IPS-18c (cell line): Measurements from ENCODE around the gene ARID1B.
A peak's percentile ranks its signal among the peaks of the same experiment; 100 is the strongest.

Experiments
- H3K4me3 ChIP-seq: 2 replicates; pipeline ENCODE4 v1.7.0; 2013; ENCODE audit warnings: low read depth, mild to moderate bottlenecking, low read length, moderate library complexity; ENCODE audit not compliant: insufficient read depth
- H3K9me3 ChIP-seq: one replicate; pipeline ENCODE4 v1.6.1; 2013; ENCODE audit warnings: mild to moderate bottlenecking, low read length, moderate library complexity; ENCODE audit not compliant: control insufficient read depth, insufficient read depth

The ARID1B gene

GRCh38 chr6:156776840-156777576, at the start of gene ARID1B:
ARID1B (plus strand) TSS chr6:156777378; CDS start chr6:156777681, 303 bp downstream.
- Histone ChIP-seq H3K9me3 (no peaks in the 10 kb centered on the region), H3K4me3 (peak within 1 kb of the TSS; percentile 80)

DNA sequence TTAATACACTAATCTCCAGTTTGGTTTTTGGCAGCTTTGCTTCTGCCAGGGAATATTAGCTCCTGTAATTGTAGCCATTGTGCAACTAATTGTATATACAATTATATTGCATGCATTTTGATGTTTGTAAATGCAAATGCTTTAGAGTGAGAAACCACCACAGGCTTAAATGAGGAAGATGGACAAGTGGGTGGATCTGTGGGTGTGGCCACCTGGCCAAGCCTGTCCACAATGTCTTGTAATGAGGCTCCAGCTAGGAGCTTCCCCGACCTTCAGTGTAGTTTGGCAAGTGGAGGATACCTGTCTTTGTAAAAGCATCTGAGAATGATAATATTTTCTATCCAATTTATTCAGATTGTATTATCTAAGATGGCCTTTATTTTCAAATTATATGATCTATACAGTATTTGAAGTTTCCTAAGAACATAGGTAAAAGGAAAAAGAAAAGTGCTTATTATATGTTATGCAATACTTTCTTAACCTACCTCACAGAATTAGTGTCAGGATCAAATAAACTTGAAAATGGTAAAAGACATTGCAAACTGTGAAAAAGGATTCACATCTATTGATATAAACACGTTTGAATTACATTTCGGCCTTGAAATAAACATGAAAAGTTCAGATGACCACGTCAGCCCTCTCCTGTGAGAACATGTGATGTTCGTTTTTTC, 49.3 kb upstream of the ARID1B start:
- H3K9me3 ChIP-seq = no peaks in the 10 kb centered on the region
- H3K4me3 ChIP-seq = no peak overlapping the region

- H3K9me3 ChIP-seq = no peaks in the 10 kb centered on the region
- H3K4me3 ChIP-seq = no peak overlapping the region
These were observed 47.9 kb upstream of the ARID1B start for GRCh38 chr6:156729248-156729647.

- Histone ChIP-seq H3K4me3 (no peak overlapping the region), H3K9me3 (no peaks in the 10 kb centered on the region)
These were observed 45.8 kb upstream of the ARID1B start for GRCh38 chr6:156731396-156731795.

GRCh38 chr6:156735751-156736150, 41.4 kb upstream of the ARID1B start:
- Histone ChIP-seq H3K9me3 (no peaks in the 10 kb centered on the region), H3K4me3 (no peak overlapping the region)

DNA sequence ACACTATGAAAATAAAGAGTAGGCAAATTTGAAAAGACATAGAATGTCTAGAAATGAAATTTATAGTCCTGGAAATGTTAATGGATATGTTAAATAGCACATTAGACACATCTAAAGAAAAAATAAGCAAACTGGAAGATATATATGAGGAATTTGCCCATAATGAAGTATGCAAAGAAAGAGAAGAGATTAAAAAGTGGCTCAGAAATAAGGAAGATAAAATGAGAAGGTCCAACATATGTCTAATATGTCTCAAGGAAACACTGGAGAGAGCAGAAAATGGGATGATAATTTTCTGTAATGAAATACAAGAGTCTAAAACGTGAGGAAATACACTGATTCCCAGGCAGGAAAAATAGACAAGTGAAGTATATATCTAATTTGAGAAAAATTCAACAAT, 36.6 kb upstream of the ARID1B start:
- no peaks in the 10 kb centered on the region for H3K9me3 ChIP-seq
- no peak overlapping the region for H3K4me3 ChIP-seq

GRCh38 chr6:156741287-156742073, 35.7 kb upstream of the ARID1B start:
- Histone ChIP-seq H3K9me3 (no peaks in the 10 kb centered on the region), H3K4me3 (no peak overlapping the region)

- Histone ChIP-seq H3K4me3 (no peak overlapping the region), H3K9me3 (no peaks in the 10 kb centered on the region)
These were observed 29.5 kb upstream of the ARID1B start for GRCh38 chr6:156747715-156748114.

DNA sequence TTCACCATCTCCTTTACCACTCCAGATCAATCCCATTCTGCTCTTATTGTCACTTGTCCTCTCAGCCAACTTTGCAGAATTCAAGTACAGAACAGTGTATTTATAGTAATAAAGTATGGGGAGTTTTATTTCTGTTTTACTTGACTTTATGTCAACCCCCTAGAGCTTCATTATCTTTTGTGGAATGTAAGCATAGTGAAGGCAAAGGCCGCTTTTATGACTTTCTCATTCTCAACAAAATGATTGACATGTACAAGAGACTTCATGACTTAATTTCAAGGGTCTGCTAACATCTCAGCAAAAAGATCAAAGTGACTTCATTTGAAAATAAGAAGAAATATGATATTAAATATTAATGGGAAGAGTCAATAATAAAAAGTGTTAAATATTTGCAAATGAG, 28.7 kb upstream of the ARID1B start:
- Histone ChIP-seq H3K4me3 (no peak overlapping the region), H3K9me3 (no peaks in the 10 kb centered on the region)

DNA sequence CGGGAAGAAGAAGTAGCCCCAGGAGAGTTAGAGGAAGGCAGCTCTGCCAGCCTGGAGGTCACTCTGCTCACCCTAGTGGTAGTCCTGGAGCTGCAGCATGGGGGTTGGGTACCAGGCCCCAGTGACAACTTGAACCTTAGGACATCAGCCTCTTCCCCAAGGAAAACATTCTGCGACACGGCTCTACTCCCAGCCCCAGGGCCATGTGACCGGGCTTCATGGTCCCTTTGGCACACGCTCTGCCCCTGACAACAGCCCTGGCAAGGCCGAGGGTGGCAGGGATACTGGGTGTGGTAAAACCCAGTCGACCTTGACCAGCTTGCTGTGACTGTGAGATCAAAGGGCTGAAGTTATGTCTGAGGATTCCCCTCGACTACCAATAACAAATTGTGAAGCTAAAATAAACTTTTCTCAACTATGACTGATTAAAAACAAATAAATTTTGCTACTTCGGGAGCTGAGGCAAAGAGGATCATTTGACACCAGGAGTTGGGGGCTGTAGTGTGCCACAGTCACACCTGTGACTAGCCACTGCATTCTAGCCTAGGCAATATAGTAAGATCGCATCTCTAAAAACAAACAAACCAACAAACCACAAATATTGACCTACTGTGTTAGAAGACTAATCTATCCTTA, 24.4 kb upstream of the ARID1B start:
- Histone ChIP-seq H3K9me3 (no peaks in the 10 kb centered on the region), H3K4me3 (no peak overlapping the region)

DNA sequence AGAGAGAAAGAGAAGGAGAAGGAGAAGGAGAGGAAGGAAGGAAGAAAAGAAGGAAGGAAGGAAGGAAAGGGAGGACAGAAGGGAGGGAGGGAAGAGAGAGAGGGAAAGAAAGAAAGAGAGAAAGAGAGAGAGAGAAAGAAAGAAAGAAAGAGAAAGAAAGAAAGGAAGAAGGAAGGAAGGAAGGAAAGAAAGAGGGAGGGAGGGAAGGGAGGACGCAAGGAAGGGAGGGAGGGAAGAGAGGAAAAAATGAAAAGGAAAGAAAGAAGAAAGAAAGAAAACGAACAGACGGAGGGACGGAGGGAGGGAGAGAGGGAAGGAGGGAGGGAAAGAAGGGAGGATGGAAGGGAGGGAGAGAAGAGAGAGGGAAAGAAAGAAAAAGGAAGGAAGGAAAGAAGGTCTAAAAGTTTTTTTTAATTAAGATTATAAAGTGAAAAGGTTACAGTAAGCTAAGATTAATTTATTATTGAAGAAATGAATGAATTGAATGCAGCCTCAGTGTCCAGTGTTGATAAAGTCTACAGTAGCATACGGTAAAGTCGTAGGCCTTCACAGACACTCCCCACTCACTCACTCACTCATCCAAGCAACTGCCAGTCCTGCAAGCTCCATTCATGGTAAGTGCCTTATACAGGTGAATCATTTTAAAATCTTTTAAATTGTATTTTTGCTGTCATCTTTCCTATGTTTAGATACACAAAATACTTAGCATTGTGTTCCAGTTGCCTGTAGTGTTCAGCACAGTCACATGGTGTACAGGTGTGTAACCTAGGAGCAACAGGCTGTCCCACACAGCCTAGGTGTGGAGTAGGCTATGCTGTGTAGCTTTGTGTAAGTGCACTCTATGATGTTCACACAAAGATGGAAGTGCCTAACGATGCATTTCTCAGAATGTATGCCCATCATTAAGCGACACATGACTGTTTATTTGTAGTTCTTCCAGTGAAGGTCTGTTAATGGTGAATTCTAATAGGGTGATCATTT, 20.3 kb upstream of the ARID1B start:
- H3K4me3 ChIP-seq = no peak overlapping the region
- no peaks in the 10 kb centered on the region for H3K9me3 ChIP-seq

- Histone ChIP-seq H3K4me3 (no peak overlapping the region), H3K9me3 (no peaks in the 10 kb centered on the region)
These were observed 19.3 kb upstream of the ARID1B start for GRCh38 chr6:156757849-156758248.

GRCh38 chr6:156760377-156760776, 16.8 kb upstream of the ARID1B start:
- H3K9me3 ChIP-seq = no peaks in the 10 kb centered on the region
- no peak overlapping the region for H3K4me3 ChIP-seq

DNA sequence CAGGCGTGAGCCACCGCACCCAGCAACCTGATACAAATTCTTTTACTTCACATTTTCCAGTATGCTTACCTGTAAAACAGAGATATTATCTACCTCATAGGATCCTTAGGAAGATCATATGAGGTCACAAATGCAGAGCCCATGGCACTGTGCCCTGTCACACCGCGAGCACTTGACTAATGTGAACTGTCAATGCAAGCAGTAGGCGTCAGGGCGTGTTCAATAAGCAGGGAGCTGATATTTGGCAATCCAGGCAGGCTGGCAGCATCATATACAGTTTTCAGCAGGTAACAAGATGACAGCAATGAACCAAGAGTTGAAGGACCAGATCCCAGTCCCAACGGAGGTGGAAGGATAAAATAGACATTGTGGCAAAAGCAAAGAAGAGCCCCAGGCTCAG, 14.6 kb upstream of the ARID1B start:
- Histone ChIP-seq H3K9me3 (no peaks in the 10 kb centered on the region), H3K4me3 (no peak overlapping the region)

GRCh38 chr6:156765117-156765516, 12.1 kb upstream of the ARID1B start:
- no peaks in the 10 kb centered on the region for H3K9me3 ChIP-seq
- no peak overlapping the region for H3K4me3 ChIP-seq

DNA sequence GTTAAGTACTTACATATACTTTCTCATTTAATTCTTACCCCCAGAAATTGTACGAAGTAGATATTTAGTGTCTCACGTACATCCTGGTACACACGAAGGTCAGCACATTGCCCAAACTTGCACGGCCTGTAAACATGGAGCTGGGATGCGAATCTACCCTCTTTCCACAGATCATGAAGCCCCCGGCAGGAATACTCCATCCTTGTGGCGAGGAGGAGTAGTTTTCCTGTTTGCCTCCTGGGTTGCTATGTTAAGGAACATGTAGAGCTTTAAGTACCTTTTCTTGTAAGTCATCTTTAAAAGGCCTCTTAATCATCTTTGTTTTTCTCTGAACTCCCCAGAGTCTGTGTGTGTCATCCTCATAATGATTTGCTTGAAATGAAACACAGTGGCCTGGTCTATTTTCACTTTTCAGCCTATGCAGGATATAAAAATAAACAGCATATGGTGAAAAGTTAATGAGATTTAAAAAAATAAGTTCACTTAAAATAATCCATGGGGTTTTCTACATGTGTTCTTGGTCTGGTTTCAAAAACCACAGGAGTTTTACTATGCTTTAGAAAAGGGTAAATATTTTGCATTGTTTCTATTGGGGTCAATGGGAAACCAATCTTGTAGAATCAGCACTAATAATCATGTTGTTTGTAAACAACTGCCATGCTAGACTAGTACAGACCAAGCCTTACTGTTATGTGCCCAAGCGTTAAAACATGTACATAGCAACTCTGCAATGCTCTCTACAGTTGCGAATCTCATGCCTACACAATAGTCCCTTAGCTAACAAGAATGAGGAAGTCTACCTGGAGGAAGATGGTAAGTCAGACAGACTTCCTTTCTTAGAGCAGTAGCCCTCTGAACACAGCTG, 9.3 kb upstream of the ARID1B start:
- no peaks in the 10 kb centered on the region for H3K9me3 ChIP-seq
- no peak overlapping the region for H3K4me3 ChIP-seq
